ENCODE measurements around the gene BAZ2B. TPM values are rescaled to one million over a fixed set of nuclear protein-coding genes. Genes with fewer than 3 reads are reported as not detected.
A peak's percentile ranks its signal among the peaks of the same experiment; 100 is the strongest.

The BAZ2B gene
- total and polyA plus RNA-seq, 3 donors from 2014 or later = 23.5 to 132 (median 119) TPM

DNA sequence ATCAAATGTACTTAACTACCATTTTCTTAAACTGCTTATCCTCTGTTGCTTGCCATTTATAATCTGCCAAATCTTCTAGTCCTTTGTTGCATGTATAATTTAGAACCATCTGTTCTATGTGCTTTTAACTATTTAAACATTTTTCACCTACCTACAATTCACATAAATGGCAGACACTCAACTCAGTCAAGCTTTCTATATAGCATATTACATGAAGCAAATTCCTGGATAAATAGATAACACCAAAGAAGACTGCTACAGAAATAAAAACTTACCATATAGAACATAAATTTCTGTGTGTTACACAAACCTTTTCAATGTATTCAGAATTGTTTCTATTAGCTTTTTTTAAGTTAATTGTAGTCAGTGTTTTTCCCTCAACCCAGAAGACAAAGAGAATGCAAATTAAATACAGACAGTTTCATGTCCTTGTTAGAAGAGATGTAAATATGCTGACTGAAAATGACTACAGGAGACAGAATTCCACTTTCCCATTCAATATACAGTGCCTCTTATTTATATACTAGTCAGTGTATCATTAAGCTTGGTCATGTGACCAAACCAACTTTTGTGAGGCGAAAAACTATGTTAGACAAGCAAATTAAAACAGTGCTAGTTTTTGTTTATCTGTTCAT is 2.6 kb downstream of the BAZ2B start:
- Histone ChIP-seq H3K9me3 (no peaks in the 10 kb centered on the region), H3K27ac (peak overlapping the region; percentile 99), H3K4me1 (peaks cover 16% of the 10 kb centered on the region), H3K4me3 (peak overlapping the region; percentile 78 to 91), H3K36me3 (ENCODE audit: low read depth, missing control alignments) (no peaks in the 10 kb centered on the region), H3K27me3 (no peaks in the 10 kb centered on the region)
- no peak for DNase-seq
- 3 to 7% methylated on average over 1 of the region's 1 CpG for WGBS, 2 donors
- intact Hi-C loops (cut with DNase I; ENCODE audit: low total_unique reads) = no loop called here
- TF ChIP-seq, protein P1, sequence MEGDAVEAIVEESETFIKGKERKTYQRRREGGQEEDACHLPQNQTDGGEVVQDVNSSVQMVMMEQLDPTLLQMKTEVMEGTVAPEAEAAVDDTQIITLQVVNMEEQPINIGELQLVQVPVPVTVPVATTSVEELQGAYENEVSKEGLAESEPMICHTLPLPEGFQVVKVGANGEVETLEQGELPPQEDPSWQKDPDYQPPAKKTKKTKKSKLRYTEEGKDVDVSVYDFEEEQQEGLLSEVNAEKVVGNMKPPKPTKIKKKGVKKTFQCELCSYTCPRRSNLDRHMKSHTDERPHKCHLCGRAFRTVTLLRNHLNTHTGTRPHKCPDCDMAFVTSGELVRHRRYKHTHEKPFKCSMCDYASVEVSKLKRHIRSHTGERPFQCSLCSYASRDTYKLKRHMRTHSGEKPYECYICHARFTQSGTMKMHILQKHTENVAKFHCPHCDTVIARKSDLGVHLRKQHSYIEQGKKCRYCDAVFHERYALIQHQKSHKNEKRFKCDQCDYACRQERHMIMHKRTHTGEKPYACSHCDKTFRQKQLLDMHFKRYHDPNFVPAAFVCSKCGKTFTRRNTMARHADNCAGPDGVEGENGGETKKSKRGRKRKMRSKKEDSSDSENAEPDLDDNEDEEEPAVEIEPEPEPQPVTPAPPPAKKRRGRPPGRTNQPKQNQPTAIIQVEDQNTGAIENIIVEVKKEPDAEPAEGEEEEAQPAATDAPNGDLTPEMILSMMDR (IDR thresholded peaks at IDR 0.05) = no peak
- no peak for TF ChIP-seq POLR2A (IDR thresholded peaks at IDR 0.05)

DNA sequence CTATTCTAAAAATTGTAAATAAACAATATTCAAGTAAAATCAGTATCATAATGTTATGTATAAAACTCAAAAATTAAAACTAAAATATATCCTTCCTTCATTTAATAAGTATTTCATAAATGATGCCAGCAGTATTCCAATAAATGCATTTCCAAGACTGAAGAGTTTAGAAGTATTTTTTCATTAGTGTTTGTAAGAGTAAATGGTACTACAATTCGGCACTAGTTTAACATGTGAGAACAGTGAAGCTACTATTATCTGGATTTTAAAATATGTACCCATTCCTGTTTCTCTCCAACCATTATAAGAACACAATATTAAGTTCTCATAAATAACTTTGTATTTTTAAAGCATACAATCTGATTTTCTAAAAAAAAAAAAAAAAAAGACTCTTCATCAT is 3.3 kb downstream of the BAZ2B start:
- Histone ChIP-seq H3K27ac (peak overlapping the region; percentile 99), H3K9me3 (no peaks in the 10 kb centered on the region), H3K4me3 (peak overlapping the region in 1 of 2 donors; percentile 91), H3K4me1 (peaks cover 16% of the 10 kb centered on the region), H3K27me3 (no peaks in the 10 kb centered on the region), H3K36me3 (ENCODE audit: low read depth, missing control alignments) (no peaks in the 10 kb centered on the region)
- no peak for DNase-seq
- intact Hi-C loops (cut with DNase I; ENCODE audit: low total_unique reads) = no loop called here
- no peak for TF ChIP-seq POLR2A (IDR thresholded peaks at IDR 0.05)
- TF ChIP-seq, protein P1 (IDR thresholded peaks at IDR 0.05) = no peak
- WGBS, 2 donors = 13 to 28% methylated on average over 1 of the region's 1 CpG

DNA sequence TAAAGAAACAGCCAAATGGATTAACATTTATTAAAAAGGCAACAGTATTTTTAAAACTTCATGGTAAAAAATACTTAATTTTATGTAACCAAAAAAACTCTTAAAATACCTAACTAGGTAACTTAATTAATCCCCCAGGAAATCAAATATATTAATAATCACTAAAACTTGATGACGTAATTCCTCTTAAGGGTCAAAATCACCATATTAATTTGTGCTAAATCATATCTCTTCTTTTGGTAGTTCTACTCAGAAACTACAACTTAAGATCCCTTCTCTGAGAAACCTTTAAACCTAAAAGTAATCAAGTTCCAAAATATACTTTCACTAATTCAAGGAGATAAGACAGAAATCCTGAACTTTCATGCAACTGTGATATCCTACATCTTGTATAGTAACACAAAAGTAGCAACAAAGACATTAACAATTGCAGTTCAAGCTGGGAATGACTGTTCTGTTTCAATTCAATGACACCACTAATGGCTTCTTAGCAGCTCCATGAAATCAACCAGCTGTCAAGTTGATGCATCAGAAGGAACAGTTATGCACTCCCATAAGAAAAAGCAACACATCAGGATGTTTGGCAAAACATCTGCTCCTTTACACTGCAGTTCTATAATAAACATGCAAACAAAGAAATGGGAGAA is 4.0 kb downstream of the BAZ2B start:
- intact Hi-C loops (cut with DNase I; ENCODE audit: low total_unique reads) = no loop called here
- WGBS, 2 donors = 69 to 71% methylated on average over 1 of the region's 1 CpG
- TF ChIP-seq, protein P1 (IDR thresholded peaks at IDR 0.05) = no peak
- no peak for TF ChIP-seq POLR2A (IDR thresholded peaks at IDR 0.05)

DNA sequence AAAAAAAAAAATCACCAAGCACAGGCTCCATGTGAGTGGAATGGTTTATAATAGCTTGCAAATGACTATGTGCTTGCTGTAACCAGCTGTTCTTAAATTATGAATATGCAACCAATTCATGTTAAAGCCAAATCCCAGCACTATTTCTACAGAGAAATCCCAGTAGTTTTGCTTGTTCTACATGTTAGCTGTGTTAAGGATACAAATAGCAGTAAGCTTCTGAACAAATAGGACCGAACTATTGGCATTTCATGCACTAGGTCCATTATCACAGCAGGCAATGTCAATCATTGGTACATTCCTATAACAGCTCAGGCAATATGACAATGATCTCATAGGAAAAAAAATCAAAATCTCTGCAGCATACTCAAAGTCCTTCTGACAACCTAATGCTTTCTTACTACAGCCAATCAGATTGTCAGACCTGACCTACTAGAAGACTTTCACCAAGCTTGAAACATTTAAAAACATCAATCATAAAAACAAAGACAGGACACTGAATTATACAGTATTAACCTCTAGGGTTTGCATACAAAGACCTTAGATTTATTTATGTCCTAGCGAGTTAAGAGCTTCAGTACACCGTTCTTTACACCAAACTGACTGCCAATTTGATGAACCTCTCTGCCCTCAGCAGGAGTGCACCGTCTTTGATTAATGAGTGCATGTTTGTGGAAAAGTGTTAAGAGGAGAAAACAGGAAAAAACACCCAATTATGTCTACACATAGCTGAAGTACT is 6.4 kb downstream of the BAZ2B start:
- TF ChIP-seq POLR2A (IDR thresholded peaks at IDR 0.05) = no peak
- TF ChIP-seq, protein P1 (IDR thresholded peaks at IDR 0.05) = no peak
- DNase-seq = no peak
- H3K9me3 ChIP-seq = no peaks in the 10 kb centered on the region
- no peak overlapping the region for H3K4me3 ChIP-seq
- WGBS, 2 donors = 69 to 85% methylated on average over 4 of the region's 4 CpGs
- H3K4me1 ChIP-seq = peaks cover 21% of the 10 kb centered on the region
- no peaks in the 10 kb centered on the region for H3K36me3 ChIP-seq (ENCODE audit: low read depth, missing control alignments)
- no peaks in the 10 kb centered on the region for H3K27me3 ChIP-seq
- no peak overlapping the region for H3K27ac ChIP-seq
- intact Hi-C loops (cut with DNase I; ENCODE audit: low total_unique reads) = no loop called here

More for the DNA sequence above, 4.0 kb downstream of the BAZ2B start:
- Histone ChIP-seq H3K9me3 (no peaks in the 10 kb centered on the region), H3K36me3 (ENCODE audit: low read depth, missing control alignments) (no peaks in the 10 kb centered on the region), H3K4me3 (no peak overlapping the region), H3K27ac (peak overlapping the region in 1 of 2 donors; percentile 6), H3K27me3 (no peaks in the 10 kb centered on the region), H3K4me1 (peaks cover 12% of the 10 kb centered on the region)
- no peak for DNase-seq

All from testis (tissue), 3 donors.